DND-41 (cell line): ENCODE measurements around the gene SPNS2.

Experiments used
- CTCF ChIP-seq: IDR thresholded peaks from 2 replicates; pipeline ENCODE4 v1.5.1; 2012; ENCODE audit warnings: borderline replicate concordance, low read length, moderate library complexity, mild to moderate bottlenecking; ENCODE audit not compliant: poor library complexity, severe bottlenecking; ENCODE audit errors: extremely low read depth
- EZH2 ChIP-seq: IDR thresholded peaks from 3 replicates; pipeline ENCODE4 v1.6.1; 2012; ENCODE audit warnings: borderline replicate concordance, low read depth, mild to moderate bottlenecking, moderate library complexity, low read length, inconsistent platforms; ENCODE audit not compliant: severe bottlenecking

- no peak for TF ChIP-seq CTCF
- TF ChIP-seq EZH2, result no peak
Measured at GRCh38 chr17:4485676-4486646, 12.7 kb upstream of the SPNS2 start.
